Ureter (tissue), 1 donor: ENCODE measurements around the gene GNG4. TPM values are rescaled to one million over a fixed set of nuclear protein-coding genes. Genes with fewer than 3 reads are reported as not detected.
"Not testable (repeated sequence)": the region's sequence is repeated elsewhere in the genome, so short reads cannot be mapped to it uniquely, and the experiment has no call there.

Source experiments
- DNase-seq: peaks from one replicate; pipeline ENCODE4 v3.0.0-alpha.2; 2020; ENCODE audit warnings: low spot score
- total RNA-seq: library from RNA; stranded (reverse); gene quantifications from one replicate; pipeline ENCODE4 v1.2.4, GENCODE V29; 2023
- donor health status: DM: yes; HTN: yes; CAD: no.

The GNG4 gene
- total RNA-seq, 1 donor from 2014 or later: not detected

DNA sequence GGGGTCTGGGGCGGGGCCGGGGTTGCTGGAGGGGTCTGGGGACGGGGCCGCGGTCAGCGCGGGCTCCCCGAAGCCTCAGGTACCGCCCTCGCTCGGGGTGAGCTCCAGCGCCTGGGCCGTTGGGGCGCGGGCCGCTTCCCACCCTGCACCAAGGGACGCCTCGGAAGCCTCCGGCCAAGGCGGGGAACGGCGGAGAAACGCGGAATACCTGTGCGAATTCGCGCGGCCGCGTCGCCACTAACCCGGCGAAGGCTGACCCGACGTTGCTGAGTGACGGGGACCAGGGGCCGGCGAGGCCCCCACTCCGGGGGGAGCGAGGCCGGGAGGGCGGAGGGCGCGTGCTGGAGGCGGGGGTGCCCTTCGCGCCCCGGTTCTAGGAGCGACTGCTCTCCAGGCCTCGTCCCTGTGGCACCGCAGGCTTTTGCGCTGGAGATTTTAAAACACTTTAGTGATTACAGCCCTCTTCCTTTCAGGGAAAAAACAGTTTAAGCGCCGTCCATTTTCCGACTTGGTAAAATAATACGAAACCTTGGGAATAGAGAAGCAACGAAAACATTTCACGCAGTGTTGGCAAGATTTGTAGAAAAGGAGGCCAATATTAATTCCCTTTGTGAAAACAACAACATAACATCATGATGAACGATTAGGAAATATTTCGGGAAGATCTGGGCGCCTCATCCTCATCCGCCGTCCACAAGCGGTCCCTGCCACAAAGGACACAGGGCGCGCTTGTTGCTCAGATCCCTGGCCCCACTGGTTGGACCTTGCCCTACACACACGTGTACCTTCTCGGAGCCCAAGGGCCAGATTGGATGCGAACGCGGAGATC, 971 bp upstream of the GNG4 start:
- DNase-seq: no peak

DNA sequence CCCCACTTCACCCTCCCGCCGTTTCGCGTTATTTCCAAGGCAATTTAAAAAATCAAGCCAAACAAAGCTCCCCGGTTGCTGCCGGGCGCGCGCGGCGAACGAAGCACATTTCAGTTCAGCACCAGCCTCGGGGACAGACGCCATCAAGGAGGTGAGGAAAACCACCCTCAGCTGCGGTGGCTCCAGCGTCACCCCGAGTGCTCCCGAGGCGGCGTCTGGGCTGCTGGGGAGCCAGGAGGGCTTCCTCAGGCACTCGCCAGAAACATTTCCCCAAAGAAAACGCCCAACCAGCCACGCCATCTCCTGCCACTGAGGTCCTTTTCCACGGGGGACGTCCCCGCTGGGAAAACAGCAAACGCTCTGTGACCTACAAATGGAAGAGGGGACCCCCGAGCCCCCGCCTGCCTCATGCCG, 623 bp downstream of the GNG4 start:
- no peak for DNase-seq

DNA sequence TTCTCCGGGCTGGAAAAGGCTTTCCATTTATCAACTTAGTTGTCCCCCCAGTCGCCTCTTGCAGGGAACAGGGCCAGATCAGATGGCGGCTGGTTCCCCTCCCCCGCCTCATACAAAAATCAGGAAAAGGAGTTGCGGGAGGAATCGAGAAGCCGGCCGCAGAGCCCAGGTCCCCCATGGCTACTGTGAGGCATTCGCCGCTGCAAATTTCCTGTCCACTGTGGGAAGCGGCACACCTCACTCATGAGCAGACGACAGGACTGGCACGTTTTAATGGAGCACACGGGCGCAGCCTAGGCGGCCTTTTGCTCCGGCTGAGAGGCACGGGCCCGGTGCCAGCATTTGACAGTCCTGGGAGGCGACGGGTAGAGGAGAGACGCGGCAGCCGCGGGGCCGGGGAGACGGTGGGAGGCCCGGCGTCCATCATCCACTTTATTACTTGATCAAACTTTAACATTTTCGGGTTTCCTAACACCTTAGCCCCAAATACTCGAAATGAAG, 1.1 kb downstream of the GNG4 start:
- no peak for DNase-seq

DNA sequence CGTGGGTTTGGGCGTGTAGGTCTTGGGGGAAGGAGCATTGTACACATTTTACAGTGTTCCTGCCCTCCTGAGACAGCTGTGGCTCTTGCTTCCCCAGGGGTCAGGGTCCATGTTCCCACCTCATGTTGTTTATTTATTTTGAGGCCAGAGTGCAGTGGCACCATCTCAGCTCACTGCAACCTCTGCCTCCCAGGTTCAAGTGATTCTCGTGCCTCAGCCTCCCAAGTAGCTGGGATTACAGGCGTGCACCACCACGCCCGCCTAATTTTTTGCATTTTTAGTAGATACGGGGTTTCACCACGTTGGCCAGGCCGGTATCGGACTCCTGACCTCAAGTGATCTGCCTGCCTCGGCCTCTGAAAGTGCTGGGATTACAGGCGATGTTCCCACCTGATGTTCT, 2.0 kb downstream of the GNG4 start:
- DNase-seq: not testable (repeated sequence)

DNA sequence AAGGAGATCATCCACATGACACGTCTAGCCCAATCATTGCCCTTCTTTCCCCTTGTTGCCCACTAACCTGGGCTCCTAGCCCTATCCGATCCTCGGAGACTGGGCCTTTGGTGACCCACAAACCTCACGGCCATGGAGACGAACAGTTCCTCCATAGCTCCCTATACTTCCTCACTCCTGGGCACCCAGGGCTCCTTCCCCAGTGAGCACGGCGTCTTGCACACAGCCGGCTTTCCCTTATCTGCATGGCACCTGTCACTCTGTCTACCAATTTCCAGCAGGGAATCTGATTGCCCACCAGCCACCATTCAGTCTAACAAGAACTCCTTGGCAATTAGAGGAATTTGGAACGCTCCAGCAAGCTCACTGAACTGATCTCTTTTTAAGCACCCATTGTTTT, 3.1 kb downstream of the GNG4 start:
- no peak for DNase-seq

DNA sequence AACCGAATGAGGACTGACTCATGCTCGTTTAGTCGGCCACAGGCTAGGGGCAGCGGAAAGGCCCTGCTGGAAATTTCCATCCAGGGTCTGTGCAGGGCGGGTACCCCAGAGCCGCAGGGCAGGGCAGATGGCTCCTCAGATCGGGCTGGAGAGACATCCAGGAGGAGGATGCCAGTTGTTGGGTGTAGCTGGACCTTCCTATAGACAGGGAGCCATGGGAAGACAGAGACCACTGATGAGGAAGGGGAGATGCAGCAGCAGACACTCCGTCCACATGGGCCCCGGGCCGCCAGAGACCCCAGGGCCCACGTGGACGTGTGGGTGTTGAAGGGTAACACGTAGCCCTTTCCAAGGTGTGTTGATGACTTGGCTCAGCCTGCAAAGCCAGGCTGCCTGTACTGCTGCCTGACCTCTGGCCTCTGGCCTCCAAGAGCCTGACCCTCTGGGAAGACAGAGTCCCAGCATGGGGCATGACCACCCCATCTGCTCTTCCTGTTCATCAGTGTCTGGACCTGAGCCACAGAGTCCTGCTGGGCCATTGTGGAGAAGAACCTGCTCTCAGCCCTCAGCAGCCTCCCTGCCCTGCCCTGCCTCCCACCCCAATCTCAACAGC, 4.8 kb downstream of the GNG4 start:
- DNase-seq: no peak

DNA sequence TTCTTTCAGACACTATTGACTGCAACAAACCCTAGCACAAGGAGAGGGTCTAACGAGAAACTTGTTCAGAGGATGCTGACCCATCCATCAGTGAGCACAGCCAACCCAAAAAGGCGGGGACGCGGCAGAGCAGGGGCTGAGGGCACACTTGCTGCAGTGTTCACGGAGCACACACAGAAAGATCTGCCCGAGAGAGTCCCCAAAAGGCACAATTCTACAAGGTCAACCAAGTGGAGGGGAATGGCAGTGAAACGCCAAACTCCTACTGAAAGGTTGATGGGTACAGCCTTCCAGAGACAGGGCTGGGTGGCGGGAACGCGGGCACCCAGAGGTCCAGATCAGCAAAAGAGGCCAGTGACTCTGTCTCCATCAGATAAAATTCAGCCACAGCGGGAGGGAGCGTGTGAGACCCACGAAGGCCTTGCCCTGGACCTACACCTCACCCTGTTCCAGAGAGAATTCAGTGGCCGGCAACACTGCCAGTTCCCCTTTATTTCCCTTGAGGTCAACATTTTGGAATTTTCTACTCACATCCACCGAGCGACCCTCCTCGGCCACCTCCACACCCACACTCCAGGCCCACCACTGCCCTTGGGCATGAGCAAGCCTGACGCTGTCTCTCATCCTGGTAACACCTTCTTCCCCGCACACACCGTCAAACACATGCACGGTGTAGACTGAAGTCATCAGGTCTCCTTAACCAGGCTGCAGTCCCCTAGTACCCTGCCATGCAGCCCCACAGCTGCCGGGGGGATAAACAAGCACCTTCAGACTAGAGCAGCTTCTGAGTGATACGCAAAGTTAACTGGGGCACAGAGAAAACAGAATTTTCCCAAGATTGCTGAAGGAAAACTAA, 5.5 kb downstream of the GNG4 start:
- DNase-seq: no peak

DNA sequence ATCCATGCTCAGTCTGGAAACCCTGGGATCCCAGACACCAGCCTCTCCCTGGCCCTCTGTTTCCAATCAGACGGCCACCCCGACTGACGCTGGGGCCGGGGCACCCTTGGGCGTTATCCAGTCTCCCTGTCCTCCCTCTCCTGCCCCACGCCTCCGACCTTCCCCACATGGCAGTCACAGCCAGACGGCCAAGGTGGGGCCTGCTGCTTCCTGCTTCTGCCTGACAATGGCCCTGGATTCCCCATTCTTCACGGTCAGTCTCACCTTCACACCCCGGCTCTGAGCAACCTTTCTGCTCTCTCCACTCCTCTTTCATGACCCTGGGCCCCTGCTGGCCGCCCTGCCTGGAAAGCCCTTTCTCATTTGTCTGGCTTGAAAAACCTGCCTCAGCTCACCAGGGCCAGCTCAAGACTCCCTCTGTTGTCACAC, 6.6 kb downstream of the GNG4 start:
- no peak for DNase-seq

DNA sequence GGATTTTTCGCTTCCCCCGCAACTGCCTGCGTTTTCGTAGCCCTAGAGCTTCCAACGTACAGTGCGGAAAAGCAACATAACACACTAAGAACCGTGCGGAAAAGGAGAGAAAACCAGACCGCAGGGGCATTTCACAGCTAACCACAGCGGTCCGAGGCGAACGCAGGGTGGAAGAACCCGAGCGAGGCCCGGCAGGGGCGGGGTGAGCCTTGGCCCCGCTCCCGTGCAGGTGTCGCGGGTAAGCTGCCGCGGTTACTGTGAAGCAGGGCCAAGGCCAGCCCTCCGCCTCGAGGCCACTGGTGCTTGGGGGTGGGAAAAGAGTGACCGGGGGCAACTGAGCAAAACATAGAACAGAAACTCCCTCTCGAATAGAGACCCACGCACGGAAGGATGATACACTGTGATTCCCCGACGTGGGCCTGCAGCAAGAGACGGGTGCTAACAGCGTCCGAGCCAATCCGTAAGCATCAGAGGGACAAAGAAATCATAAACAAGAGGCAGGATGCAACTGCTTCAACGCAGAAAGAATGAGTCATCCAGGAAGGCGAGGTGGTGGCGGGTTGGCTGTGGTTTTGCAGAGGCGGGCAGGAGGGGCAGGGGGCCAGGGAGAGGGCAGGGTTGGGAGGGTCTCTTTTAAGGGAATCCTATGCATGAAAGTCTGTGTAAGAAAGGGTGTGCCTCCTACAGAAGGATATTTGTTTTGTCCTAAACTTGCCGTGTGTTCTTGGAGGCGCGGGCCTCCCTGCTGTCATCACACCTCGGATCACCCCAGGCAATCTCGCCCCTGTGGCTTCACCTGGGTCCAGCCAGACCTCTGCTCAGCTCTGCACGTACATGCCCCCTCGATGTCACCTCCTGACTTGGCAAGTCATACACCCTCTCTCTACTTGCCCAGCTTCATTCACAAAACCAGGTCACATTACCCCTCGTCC, 7.3 kb downstream of the GNG4 start:
- no peak for DNase-seq

DNA sequence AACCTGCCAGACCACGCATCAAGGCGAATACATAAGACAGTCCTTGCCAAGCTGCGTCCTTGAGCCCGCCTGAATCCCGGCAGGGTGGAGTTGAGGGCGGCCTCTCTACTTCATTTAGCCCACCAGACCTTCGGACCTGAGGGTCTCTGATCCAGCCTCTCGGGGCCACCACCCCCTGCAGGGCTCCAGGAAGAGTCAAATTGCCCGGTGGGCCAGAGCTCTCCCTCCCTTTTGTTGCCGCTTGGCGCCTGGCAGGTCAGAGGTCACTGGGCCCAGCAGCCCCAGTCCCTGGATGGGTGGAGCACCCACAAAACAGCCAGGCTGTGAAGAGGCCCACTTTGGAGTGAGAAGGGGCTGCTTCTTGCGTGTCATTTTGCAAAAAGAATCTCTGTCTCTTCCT, 9.0 kb downstream of the GNG4 start:
- no peak for DNase-seq

DNA sequence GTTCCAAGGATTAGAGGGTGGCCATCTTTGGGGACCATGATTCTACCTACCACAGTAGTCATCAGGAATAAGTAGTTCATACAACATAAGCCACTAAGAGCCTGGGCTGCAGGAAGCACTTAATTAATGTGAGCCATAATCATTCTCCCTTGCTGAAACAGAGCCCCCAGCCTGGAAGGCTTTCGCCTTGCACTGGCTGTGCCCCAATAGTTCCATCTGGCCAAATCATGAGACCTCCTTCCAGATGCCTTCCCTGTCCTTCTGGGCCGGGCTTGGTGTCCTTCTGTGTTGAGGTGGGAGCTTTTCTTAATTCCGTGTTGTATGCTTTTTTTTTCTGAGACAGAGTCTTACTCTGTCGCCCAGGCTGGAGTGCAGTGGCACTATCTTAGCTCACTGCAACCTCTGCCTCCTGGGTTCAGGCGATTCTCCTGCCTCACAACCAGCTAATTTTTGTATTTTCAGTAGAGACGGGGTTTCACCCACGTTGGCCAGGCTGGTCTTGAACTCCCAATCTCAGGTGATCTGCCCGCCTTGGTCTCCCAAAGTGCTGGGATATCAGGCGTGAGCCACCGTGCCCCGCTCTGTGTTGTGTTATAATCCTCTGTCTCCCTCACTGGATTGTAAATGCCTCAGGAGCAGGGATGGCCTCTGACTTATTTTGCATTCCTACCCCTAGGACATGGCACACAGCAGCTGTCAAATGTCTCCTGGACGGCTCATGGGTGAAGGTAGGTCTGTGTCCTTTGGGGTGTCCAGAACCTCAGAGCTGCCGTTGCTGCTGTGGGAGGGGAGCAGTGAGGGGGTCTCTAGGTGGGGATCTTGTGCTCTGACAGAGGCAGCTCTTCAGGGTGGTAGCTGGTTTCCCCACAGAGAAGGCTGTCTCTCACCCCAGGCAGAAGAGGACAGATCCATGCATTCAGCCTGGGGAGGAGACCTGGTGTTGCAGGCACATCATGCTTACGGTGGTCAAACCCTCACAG, 10.1 kb downstream of the GNG4 start:
- DNase-seq: no peak

DNA sequence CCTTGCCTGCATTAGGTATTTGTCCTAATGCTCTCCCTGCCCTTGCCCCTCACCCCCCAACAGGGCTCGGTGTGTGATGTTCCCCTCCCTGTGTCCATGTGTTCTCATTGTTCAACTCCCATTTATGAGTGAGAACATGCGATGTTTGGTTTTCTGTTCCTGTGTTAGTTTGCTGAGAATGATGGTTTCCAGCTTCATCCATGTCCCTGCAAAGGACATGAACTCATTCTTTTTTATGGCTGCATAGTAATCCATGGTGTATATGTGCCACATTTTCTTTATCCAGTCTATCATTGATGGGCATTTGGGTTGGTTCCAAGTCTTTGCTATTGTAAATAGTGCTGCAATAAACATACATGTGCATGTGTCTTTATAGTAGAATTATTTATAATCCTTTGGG, 11.0 kb downstream of the GNG4 start:
- not testable (repeated sequence) for DNase-seq

DNA sequence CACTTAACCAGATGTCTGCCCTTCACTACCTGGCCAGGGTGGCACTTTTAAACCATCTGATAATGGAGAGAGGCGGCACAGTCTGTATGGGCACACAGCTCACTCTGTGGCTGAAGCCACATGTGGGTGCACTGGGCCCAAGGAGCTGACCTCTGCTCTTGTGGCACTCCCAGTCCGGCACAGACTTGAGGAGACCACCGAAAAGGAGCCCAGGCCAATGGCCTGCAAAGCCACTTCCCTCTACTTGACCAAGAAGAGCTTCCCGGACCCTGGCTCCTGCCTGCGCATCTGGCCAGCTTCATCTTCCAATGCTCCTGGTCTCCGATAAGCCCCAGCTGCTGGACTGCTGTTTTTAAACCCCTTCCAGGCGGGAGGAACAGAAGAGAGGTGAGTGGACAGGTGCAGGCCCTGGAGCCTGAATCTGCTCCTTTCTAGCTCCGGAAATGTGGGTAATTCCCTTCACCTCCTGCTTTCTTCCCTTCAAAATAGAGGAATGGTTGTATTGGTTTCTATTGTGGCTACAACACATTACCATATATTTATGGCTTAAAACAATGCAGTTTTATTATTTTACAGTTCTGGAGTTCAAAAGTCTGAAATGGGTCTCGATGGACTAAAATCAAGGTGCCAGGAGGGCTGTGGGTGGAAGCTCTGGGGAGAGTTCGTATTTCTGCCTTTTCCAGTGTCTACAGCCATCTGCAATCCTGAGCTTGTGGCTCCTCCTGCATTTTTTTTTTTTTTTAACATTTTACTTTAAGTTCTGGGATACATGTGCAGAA, 11.6 kb downstream of the GNG4 start:
- DNase-seq: no peak

DNA sequence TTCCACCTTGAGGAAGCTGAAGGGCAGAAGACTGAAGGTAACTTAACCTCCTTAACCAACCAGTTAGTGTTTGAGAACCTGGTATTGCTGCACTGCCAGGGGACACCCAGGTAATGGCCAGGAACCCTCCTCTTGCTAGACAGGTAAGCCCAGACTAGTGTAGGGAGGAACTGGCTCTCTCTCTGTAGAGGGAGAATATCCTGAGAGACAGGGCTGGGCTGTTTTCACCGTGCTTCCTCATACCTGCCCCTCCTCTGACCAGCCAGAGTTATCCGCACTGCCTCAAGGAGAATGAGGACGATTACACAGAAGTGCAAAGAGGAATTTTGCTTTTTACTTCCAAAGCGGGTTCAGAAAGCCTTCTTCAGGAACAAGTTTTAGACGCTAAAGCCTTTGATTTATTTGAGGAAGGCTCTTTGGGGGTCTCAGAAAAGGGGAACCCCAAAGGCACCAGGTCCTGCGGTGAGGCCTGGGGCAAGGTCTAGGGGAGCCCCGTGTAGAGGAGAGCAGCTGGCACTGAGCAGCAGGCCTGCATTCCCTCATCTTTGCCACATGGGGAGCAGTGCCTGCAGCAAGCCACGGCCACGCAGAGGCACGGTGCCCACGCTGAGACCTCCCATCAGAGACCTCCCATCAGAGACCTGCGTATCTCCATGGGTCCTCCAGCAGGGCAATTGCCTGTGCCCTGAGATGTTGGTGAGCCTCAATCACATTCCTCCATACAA, 13.5 kb downstream of the GNG4 start:
- DNase-seq: no peak

DNA sequence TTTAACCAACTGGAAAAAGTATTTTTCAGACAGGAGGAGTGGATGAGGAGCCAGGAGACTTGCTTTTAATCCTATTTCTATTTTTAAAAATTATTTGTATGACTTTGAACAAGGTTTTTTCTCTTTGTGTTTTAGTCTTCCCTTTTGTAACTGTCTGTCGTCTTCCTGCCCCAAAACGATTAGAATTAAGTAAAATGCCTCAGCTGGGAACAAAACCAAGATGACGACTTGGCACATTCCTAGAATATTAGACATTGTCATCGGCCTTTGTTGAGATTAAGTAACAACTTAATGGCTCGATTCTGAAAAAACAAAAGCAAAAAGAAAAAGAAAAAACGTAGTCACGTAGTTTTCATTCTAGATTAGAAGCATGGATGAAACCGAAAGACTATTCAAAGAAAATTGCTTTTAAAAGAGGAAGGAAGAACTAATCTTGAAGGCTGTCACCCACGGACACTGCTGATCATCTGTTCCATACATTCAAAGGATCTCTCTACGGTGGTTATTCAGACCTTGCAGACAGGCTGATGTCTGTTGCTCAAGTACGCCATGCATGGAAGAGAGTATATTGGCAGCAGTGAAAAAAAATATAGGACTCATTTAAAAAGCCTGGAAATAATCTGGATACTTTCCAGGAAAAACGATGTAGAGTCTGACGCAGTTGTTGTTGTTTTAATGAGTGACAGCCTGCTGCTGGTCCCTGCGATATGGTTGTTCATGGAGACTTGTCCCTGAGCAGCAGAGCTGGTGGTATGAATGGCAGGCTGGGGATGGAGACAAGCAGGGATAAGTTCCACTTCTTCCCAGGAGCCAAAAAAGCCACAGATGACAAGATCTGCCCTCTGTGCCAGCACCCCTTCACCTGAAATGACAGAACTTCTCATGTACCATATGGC, 16.8 kb downstream of the GNG4 start:
- no peak for DNase-seq

DNA sequence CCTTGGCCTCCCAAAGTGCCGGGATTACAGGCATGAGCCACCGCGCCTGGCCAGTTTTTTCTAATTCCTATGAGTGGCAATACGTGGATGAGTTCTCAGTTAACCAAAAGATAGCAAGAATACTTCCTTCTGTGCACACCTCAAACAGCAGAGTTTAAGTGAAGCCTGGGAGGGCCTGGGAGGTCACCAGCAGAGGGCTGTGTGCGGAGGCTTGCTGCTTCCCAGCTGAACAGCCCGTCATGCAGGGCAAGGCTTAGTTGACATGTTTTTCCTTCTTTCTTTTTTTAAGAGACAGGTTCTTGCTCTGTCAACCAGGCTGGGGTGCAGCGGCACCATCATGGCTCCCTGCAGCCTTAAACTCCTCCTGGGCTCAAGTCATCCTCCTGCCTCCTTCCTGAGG, 17.8 kb downstream of the GNG4 start:
- no peak for DNase-seq

DNA sequence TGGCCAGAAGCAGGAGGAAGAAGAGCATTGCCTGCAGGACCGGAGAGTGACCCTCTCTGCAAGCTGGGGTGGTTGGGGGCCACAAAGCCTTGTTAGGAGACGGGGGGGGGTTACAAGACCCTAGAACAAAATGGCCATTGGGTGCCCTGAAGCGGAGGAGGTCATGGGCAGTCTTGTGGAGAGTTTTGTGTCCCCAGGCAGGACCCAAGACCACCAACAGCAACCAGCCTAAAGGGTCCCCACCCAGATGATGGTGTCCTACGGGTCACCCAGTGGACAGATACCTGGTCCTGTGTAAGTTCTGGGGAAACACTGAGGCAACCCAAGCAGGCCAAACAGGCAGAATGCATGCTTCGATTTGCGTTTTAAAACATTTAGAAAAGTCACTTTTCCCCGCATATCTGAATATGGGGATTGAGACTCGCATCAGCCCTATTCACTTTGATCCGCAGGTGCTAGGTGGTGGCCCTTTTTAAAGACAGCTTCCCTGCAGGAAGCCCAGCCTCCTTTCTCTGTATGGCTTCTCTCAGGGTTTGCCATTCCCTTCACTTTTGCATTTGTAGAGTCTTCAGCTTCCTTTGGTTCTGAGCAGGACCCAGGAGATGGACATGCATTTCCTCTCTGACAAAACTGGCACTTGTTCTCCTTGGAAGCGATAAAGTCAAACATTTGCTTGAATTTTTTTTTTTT, 21.1 kb downstream of the GNG4 start:
- DNase-seq: no peak
